Measurements from ENCODE around the gene COX7C. TPM values are rescaled to one million over a fixed set of nuclear protein-coding genes. Genes with fewer than 3 reads are reported as not detected.

Gene COX7C
- total RNA-seq, 4 donors from 2014 or later = 515 to 818 (median 708) TPM

- peaks cover 0 to 10% (median 3%) of the 10 kb centered on the region in 3 donors for H3K4me1 ChIP-seq
- H3K36me3 ChIP-seq = peaks cover 9 to 36% of the 10 kb centered on the region in 2 donors
- ATAC-seq = no peak
- 87 to 92% methylated on average over 3 to 4 of the region's 4 CpGs for WGBS, 2 donors (ENCODE audit: low coverage in 1 of 2)
- H3K9me3 ChIP-seq = no peaks in the 10 kb centered on the region
- no peaks in the 10 kb centered on the region for H3K27me3 ChIP-seq
- H3K4me3 ChIP-seq = no peak overlapping the region
- TF ChIP-seq POLR2A (IDR thresholded peaks at IDR 0.05) (no peak), CTCF (IDR thresholded peaks at IDR 0.05) (no peak), POLR2AphosphoS5 (IDR thresholded peaks at IDR 0.05) (no peak), EP300 (IDR thresholded peaks at IDR 0.05) (no peak)
- H3K27ac ChIP-seq = no peak overlapping the region
Observed at GRCh38 chr5:86623785-86624483, 6.2 kb downstream of the COX7C start.

GRCh38 chr5:86625148-86625547, 7.4 kb downstream of the COX7C start:
- TF ChIP-seq POLR2AphosphoS5 (IDR thresholded peaks at IDR 0.05) = no peak
- no peak for TF ChIP-seq CTCF (IDR thresholded peaks at IDR 0.05)
- no peak for TF ChIP-seq POLR2A (IDR thresholded peaks at IDR 0.05)
- no peak for TF ChIP-seq EP300 (IDR thresholded peaks at IDR 0.05)
- Histone ChIP-seq H3K27ac (no peak overlapping the region), H3K9me3 (no peaks in the 10 kb centered on the region), H3K4me1 (no peaks in the 10 kb centered on the region), H3K4me3 (no peak overlapping the region), H3K27me3 (no peaks in the 10 kb centered on the region), H3K36me3 (peaks cover 3 to 26% of the 10 kb centered on the region in 2 donors)
- 51 to 61% methylated on average over 2 of the region's 2 CpGs for WGBS, 2 donors (ENCODE audit: low coverage in 1 of 2)
- ATAC-seq = no peak

GRCh38 chr5:86626149-86626548, 8.4 kb downstream of the COX7C start:
- ATAC-seq = no peak
- H3K4me3 ChIP-seq = no peak overlapping the region
- H3K27ac ChIP-seq = no peak overlapping the region
- H3K36me3 ChIP-seq = peaks cover 0 to 16% of the 10 kb centered on the region in 2 donors
- no peaks in the 10 kb centered on the region for H3K4me1 ChIP-seq
- H3K9me3 ChIP-seq = no peaks in the 10 kb centered on the region
- TF ChIP-seq POLR2A (IDR thresholded peaks at IDR 0.05) = no peak
- no peak for TF ChIP-seq EP300 (IDR thresholded peaks at IDR 0.05)
- no peak for TF ChIP-seq POLR2AphosphoS5 (IDR thresholded peaks at IDR 0.05)
- TF ChIP-seq CTCF (IDR thresholded peaks at IDR 0.05) = no peak
- no peaks in the 10 kb centered on the region for H3K27me3 ChIP-seq

- no peak overlapping the region for H3K27ac ChIP-seq
- TF ChIP-seq POLR2AphosphoS5 (IDR thresholded peaks at IDR 0.05) (no peak), POLR2A (IDR thresholded peaks at IDR 0.05) (no peak), EP300 (IDR thresholded peaks at IDR 0.05) (no peak), CTCF (IDR thresholded peaks at IDR 0.05) (no peak)
- H3K4me3 ChIP-seq = no peak overlapping the region
- H3K4me1 ChIP-seq = no peaks in the 10 kb centered on the region
- ATAC-seq = no peak
- no peaks in the 10 kb centered on the region for H3K36me3 ChIP-seq
- no peaks in the 10 kb centered on the region for H3K27me3 ChIP-seq
- no peaks in the 10 kb centered on the region for H3K9me3 ChIP-seq
- 89 to 100% methylated on average over 2 of the region's 2 CpGs for WGBS, 2 donors (ENCODE audit: low coverage in 1 of 2)
Observed at GRCh38 chr5:86631165-86631564, 13.4 kb downstream of the COX7C start.

- H3K36me3 ChIP-seq = no peaks in the 10 kb centered on the region
- 10 to 21% methylated on average over 2 of the region's 2 CpGs for WGBS, 2 donors (ENCODE audit: low coverage in 1 of 2)
- H3K27ac ChIP-seq = no peak overlapping the region
- no peak overlapping the region for H3K4me3 ChIP-seq
- no peaks in the 10 kb centered on the region for H3K27me3 ChIP-seq
- no peak for TF ChIP-seq POLR2A (IDR thresholded peaks at IDR 0.05)
- TF ChIP-seq CTCF (IDR thresholded peaks at IDR 0.05) = no peak
- TF ChIP-seq POLR2AphosphoS5 (IDR thresholded peaks at IDR 0.05) = no peak
- TF ChIP-seq EP300 (IDR thresholded peaks at IDR 0.05) = no peak
- no peaks in the 10 kb centered on the region for H3K9me3 ChIP-seq
- ATAC-seq = no peak
- H3K4me1 ChIP-seq = no peaks in the 10 kb centered on the region
Observed at GRCh38 chr5:86640998-86641397, 23.3 kb downstream of the COX7C start.

All from gastroesophageal sphincter (tissue), 4 donors.